ENCODE measurements around the gene FGD5.

Gene FGD5

GRCh38 chr3:14834807-14835466 is 16.2 kb downstream of the FGD5 start:
- H3K4me1 ChIP-seq = peaks cover 1% of the 10 kb centered on the region
- no peaks in the 10 kb centered on the region for H3K9me3 ChIP-seq (ENCODE audit: control insufficient read depth, low read length)
- H2AFZ ChIP-seq = no peak overlapping the region
- H3K9ac ChIP-seq = no peak overlapping the region
- no peaks in the 10 kb centered on the region for H3K36me3 ChIP-seq (ENCODE audit: control insufficient read depth, insufficient read depth, low read length)
- H3K4me2 ChIP-seq (ENCODE audit: low read length) = no peak overlapping the region
- no peak overlapping the region for H3K4me3 ChIP-seq (ENCODE audit: low read depth, low read length)
- no peak overlapping the region for H3K27ac ChIP-seq
- no peaks in the 10 kb centered on the region for H3K79me2 ChIP-seq
- no peaks in the 10 kb centered on the region for H3K27me3 ChIP-seq (ENCODE audit: control insufficient read depth, insufficient read depth, low read length)
- TF ChIP-seq CTCF (IDR thresholded peaks at IDR 0.05) = no peak

- no peak overlapping the region for H3K4me3 ChIP-seq (ENCODE audit: low read depth, low read length)
- H3K9me3 ChIP-seq (ENCODE audit: control insufficient read depth, low read length) = no peaks in the 10 kb centered on the region
- H3K9ac ChIP-seq = no peak overlapping the region
- no peak overlapping the region for H3K27ac ChIP-seq
- no peaks in the 10 kb centered on the region for H3K27me3 ChIP-seq (ENCODE audit: control insufficient read depth, insufficient read depth, low read length)
- no peaks in the 10 kb centered on the region for H3K79me2 ChIP-seq
- H2AFZ ChIP-seq = no peak overlapping the region
- TF ChIP-seq CTCF (IDR thresholded peaks at IDR 0.05) = no peak
- no peak overlapping the region for H3K4me2 ChIP-seq (ENCODE audit: low read length)
- no peaks in the 10 kb centered on the region for H3K36me3 ChIP-seq (ENCODE audit: control insufficient read depth, insufficient read depth, low read length)
- no peaks in the 10 kb centered on the region for H3K4me1 ChIP-seq
Measured at GRCh38 chr3:14836049-14836468, 17.3 kb downstream of the FGD5 start.

- no peak overlapping the region for H3K27ac ChIP-seq
- H3K79me2 ChIP-seq = no peaks in the 10 kb centered on the region
- H3K4me2 ChIP-seq (ENCODE audit: low read length) = no peak overlapping the region
- H3K9ac ChIP-seq = no peak overlapping the region
- H3K36me3 ChIP-seq (ENCODE audit: control insufficient read depth, insufficient read depth, low read length) = no peaks in the 10 kb centered on the region
- TF ChIP-seq CTCF (IDR thresholded peaks at IDR 0.05) = no peak
- no peaks in the 10 kb centered on the region for H3K27me3 ChIP-seq (ENCODE audit: control insufficient read depth, insufficient read depth, low read length)
- H3K4me3 ChIP-seq (ENCODE audit: low read depth, low read length) = no peak overlapping the region
- no peaks in the 10 kb centered on the region for H3K9me3 ChIP-seq (ENCODE audit: control insufficient read depth, low read length)
- no peaks in the 10 kb centered on the region for H3K4me1 ChIP-seq
- no peak overlapping the region for H2AFZ ChIP-seq
Measured at GRCh38 chr3:14837186-14837877, 18.6 kb downstream of the FGD5 start.

GRCh38 chr3:14837878-14838258 is 19.1 kb downstream of the FGD5 start:
- H3K27ac ChIP-seq = no peak overlapping the region
- H3K27me3 ChIP-seq (ENCODE audit: control insufficient read depth, insufficient read depth, low read length) = no peaks in the 10 kb centered on the region
- H3K36me3 ChIP-seq (ENCODE audit: control insufficient read depth, insufficient read depth, low read length) = no peaks in the 10 kb centered on the region
- no peak overlapping the region for H3K4me3 ChIP-seq (ENCODE audit: low read depth, low read length)
- no peak for TF ChIP-seq CTCF (IDR thresholded peaks at IDR 0.05)
- no peaks in the 10 kb centered on the region for H3K79me2 ChIP-seq
- no peaks in the 10 kb centered on the region for H3K4me1 ChIP-seq
- no peaks in the 10 kb centered on the region for H3K9me3 ChIP-seq (ENCODE audit: control insufficient read depth, low read length)
- H3K4me2 ChIP-seq (ENCODE audit: low read length) = no peak overlapping the region
- no peak overlapping the region for H3K9ac ChIP-seq
- H2AFZ ChIP-seq = no peak overlapping the region

GRCh38 chr3:14839236-14839635 is 20.5 kb downstream of the FGD5 start:
- no peak overlapping the region for H3K4me3 ChIP-seq (ENCODE audit: low read depth, low read length)
- no peak overlapping the region for H3K9ac ChIP-seq
- no peak overlapping the region for H3K27ac ChIP-seq
- H3K9me3 ChIP-seq (ENCODE audit: control insufficient read depth, low read length) = no peaks in the 10 kb centered on the region
- H3K4me1 ChIP-seq = no peaks in the 10 kb centered on the region
- H3K79me2 ChIP-seq = no peaks in the 10 kb centered on the region
- no peak for TF ChIP-seq CTCF (IDR thresholded peaks at IDR 0.05)
- no peak overlapping the region for H3K4me2 ChIP-seq (ENCODE audit: low read length)
- no peaks in the 10 kb centered on the region for H3K27me3 ChIP-seq (ENCODE audit: control insufficient read depth, insufficient read depth, low read length)
- no peak overlapping the region for H2AFZ ChIP-seq
- no peaks in the 10 kb centered on the region for H3K36me3 ChIP-seq (ENCODE audit: control insufficient read depth, insufficient read depth, low read length)

All from parathyroid adenoma (tissue), 2 donors.